Osteoblast (primary cell): ENCODE results near the gene FXYD7. TPM values are rescaled to one million over a fixed set of nuclear protein-coding genes. Genes with fewer than 3 reads are reported as not detected.

Experiments used
- DNase-seq: peaks from one replicate; pipeline ENCODE4 v3.0.0; 2011; ENCODE audit warnings: low spot score, mixed read lengths; ENCODE audit not compliant: insufficient read length; ENCODE audit errors: missing footprints
- H2AFZ ChIP-seq: 2 replicates; pipeline ENCODE4 v1.6.0; 2011; ENCODE audit warnings: mild to moderate bottlenecking, low read length
- H3K27ac ChIP-seq: 2 replicates; pipeline ENCODE4 v1.5.1; 2011; ENCODE audit warnings: mild to moderate bottlenecking, low read depth, low read length, moderate library complexity
- H3K27me3 ChIP-seq: 2 replicates; pipeline ENCODE4 v1.6.0; 2012; ENCODE audit warnings: mild to moderate bottlenecking, control low read depth, inconsistent platforms, low read length, moderate library complexity; ENCODE audit not compliant: insufficient read depth
- H3K36me3 ChIP-seq: 2 replicates; pipeline ENCODE4 v1.5.1; 2011; ENCODE audit warnings: mild to moderate bottlenecking, low read length, control low read depth, moderate library complexity; ENCODE audit not compliant: insufficient read depth
- H3K4me1 ChIP-seq: 2 replicates; pipeline ENCODE4 v1.5.1; 2011; ENCODE audit warnings: mild to moderate bottlenecking, low read length, control low read depth, moderate library complexity; ENCODE audit not compliant: insufficient read depth
- H3K4me2 ChIP-seq: 2 replicates; pipeline ENCODE4 v1.6.0; 2011; ENCODE audit warnings: mild to moderate bottlenecking, low read length; ENCODE audit not compliant: insufficient read depth
- H3K4me3 ChIP-seq: fragments of 200-600 bp; sonication (generic); 3 replicates; pipeline ENCODE4 v1.5.1; 2012; ENCODE audit warnings: mild to moderate bottlenecking, low read length, inconsistent platforms; ENCODE audit not compliant: insufficient read depth
- H3K79me2 ChIP-seq: 2 replicates; pipeline ENCODE4 v1.6.0; 2012; ENCODE audit warnings: mild to moderate bottlenecking, low read length, control low read depth, inconsistent platforms; ENCODE audit not compliant: insufficient read depth
- H3K9me3 ChIP-seq: 2 replicates; pipeline ENCODE4 v1.5.1; 2011; ENCODE audit warnings: low read depth, low read length, control low read depth
- H4K20me1 ChIP-seq: 2 replicates; pipeline ENCODE4 v1.6.0; 2012; ENCODE audit warnings: mild to moderate bottlenecking, low read length, control low read depth; ENCODE audit not compliant: insufficient read depth
- total RNA-seq: library from RNA; depleted of rRNA; stranded (reverse); fragments of >200 nt; gene quantifications from 2 replicates; pipeline ENCODE4 v1.2.3, GENCODE V29; 2012
- TF ChIP-seq, protein P1 (sequence below): IDR thresholded peaks from 2 replicates; pipeline ENCODE4 v1.5.1; 2011; ENCODE audit warnings: mild to moderate bottlenecking, low read depth, low read length, moderate library complexity; ENCODE audit errors: extremely low read depth

The FXYD7 gene
- total RNA-seq, 1 donor, result not detected

DNA sequence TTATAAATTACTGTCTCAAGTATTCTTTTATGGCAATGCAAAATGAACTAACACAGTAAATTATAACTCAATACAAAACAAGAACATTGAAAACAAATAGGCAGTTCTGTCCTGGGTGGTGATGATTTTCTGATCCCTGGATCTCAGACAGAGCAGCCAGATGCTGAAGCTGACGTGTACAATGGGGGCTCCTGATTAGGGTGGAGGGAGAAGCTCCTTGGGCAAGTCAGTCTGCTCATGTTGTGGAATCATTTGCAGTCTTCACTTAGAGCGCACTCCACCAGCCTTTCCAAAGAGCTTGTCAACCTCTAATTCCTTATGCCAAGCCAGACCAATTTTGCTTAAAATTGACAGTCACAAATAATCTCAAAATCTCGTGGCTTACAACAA lies 33.1 kb downstream of the FXYD7 start:
- H2AFZ ChIP-seq, result peak overlapping the region; percentile 9

DNA sequence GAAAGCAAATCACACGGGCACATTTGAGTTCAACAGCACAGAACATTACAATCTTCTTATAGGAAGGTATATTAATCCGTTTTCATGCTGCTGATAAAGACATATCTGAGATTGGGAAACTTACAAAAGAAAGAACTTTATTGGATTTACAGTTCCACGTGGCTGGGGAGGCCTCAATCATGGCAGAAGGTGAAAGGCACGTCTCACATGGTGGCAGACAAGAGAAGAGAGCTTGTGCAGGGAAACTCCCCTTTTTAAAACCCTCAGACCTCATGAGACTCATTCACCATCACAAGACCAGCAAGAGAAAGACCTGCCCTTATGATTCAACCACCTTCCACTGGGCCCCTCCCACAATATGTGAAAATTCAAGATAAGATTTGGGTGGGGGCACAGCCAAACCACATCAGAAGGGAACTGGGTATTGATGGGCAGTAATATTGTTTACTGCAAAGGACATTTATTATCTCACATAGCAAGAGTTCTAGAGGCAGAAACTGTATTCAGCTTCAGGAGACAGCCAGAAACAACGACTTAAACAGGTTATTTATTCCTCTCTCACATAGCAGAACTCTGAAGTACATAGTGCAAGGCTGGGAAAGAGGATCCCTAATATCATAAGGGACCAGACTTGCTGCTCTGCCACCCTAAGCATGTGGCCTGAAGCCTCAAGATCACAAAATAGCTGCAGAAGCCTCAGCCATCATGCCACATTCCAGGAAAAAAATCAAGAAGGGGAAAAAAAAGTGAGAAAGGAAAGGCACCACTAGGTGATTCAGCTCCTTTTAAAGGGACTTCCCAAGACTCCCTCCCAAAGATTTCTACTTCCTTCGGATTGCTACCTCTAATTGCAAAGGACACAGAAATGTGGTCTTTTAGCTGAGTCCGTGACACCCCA lies 34.6 kb downstream of the FXYD7 start:
- peaks cover 4% of the 10 kb centered on the region for H3K4me1 ChIP-seq
- TF ChIP-seq, protein P1, sequence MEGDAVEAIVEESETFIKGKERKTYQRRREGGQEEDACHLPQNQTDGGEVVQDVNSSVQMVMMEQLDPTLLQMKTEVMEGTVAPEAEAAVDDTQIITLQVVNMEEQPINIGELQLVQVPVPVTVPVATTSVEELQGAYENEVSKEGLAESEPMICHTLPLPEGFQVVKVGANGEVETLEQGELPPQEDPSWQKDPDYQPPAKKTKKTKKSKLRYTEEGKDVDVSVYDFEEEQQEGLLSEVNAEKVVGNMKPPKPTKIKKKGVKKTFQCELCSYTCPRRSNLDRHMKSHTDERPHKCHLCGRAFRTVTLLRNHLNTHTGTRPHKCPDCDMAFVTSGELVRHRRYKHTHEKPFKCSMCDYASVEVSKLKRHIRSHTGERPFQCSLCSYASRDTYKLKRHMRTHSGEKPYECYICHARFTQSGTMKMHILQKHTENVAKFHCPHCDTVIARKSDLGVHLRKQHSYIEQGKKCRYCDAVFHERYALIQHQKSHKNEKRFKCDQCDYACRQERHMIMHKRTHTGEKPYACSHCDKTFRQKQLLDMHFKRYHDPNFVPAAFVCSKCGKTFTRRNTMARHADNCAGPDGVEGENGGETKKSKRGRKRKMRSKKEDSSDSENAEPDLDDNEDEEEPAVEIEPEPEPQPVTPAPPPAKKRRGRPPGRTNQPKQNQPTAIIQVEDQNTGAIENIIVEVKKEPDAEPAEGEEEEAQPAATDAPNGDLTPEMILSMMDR, result no peak
- H3K79me2 ChIP-seq, result no peaks in the 10 kb centered on the region
- no peaks in the 10 kb centered on the region for H3K9me3 ChIP-seq
- H3K4me3 ChIP-seq, result no peak overlapping the region
- H4K20me1 ChIP-seq, result no peaks in the 10 kb centered on the region
- no peak overlapping the region for H3K27ac ChIP-seq
- no peaks in the 10 kb centered on the region for H3K27me3 ChIP-seq
- DNase-seq, result no peak
- no peak overlapping the region for H2AFZ ChIP-seq
- no peak overlapping the region for H3K4me2 ChIP-seq
- H3K36me3 ChIP-seq, result no peaks in the 10 kb centered on the region

More for the DNA sequence above, 33.1 kb downstream of the FXYD7 start:
- H3K36me3 ChIP-seq, result no peaks in the 10 kb centered on the region
- no peak overlapping the region for H3K4me3 ChIP-seq
- no peaks in the 10 kb centered on the region for H3K9me3 ChIP-seq
- TF ChIP-seq, protein P1, result no peak
- DNase-seq, result peak; percentile 13
- peaks cover 4% of the 10 kb centered on the region for H3K4me1 ChIP-seq
- H4K20me1 ChIP-seq, result no peaks in the 10 kb centered on the region
- H3K4me2 ChIP-seq, result no peak overlapping the region
- no peak overlapping the region for H3K27ac ChIP-seq
- no peaks in the 10 kb centered on the region for H3K79me2 ChIP-seq
- no peaks in the 10 kb centered on the region for H3K27me3 ChIP-seq

- no peak overlapping the region for H3K27ac ChIP-seq
- H3K4me1 ChIP-seq, result peaks cover 4% of the 10 kb centered on the region
- H3K79me2 ChIP-seq, result no peaks in the 10 kb centered on the region
- no peaks in the 10 kb centered on the region for H3K27me3 ChIP-seq
- H3K4me3 ChIP-seq, result no peak overlapping the region
- H3K9me3 ChIP-seq, result no peaks in the 10 kb centered on the region
- no peak overlapping the region for H2AFZ ChIP-seq
- H4K20me1 ChIP-seq, result no peaks in the 10 kb centered on the region
- TF ChIP-seq, protein P1, result no peak
- no peak overlapping the region for H3K4me2 ChIP-seq
- no peak for DNase-seq
- no peaks in the 10 kb centered on the region for H3K36me3 ChIP-seq
These were observed 35.6 kb downstream of the FXYD7 start for GRCh38 chr19:35178701-35179100.

DNA sequence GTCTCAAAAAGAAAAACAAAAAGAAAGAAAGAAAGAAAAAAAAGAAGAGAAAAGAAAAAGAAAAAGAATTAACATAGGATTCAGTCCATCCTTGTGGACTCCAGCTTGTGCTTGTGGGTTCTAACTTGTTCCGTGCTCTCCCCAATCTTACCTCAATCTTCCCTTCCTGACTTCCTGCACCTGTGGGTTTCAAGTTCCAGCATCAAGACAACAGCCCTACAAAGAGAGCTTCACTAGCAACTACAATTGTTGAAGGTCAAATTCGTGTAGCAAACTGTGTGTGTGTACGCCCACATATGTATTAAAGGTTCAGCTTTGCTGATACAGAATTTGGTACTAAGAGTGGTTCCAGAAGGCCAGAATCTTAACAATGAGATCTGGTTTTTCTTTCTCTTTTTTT lies 36.8 kb downstream of the FXYD7 start:
- TF ChIP-seq, protein P1, result no peak
- Histone ChIP-seq H3K27me3 (peaks cover 5% of the 10 kb centered on the region), H3K27ac (no peak overlapping the region)

More for the DNA sequence above, 36.8 kb downstream of the FXYD7 start:
- peaks cover 4% of the 10 kb centered on the region for H3K4me1 ChIP-seq
- H4K20me1 ChIP-seq, result no peaks in the 10 kb centered on the region
- no peak overlapping the region for H3K4me3 ChIP-seq
- no peaks in the 10 kb centered on the region for H3K79me2 ChIP-seq
- H3K4me2 ChIP-seq, result no peak overlapping the region
- H3K9me3 ChIP-seq, result no peaks in the 10 kb centered on the region
- peak; percentile 9 for DNase-seq
- no peak overlapping the region for H2AFZ ChIP-seq
- no peaks in the 10 kb centered on the region for H3K36me3 ChIP-seq
